AG04449 (cell line): Measurements from ENCODE around the gene CALHM6.
A peak's percentile ranks its signal among the peaks of the same experiment; 100 is the strongest.

Experiments used
- CTCF ChIA-PET: fragments of 350-600 bp; formaldehyde crosslinking; extraction: SDS; loops from one replicate; lab custom pipeline; 2021; ENCODE audit warnings: antibody characterized with exemption; lab: Yijun Ruan, JAX
- POLR2A ChIA-PET: fragments of 400-600, 350-600 bp; formaldehyde crosslinking; extraction: SDS; loops from one replicate; lab custom pipeline; 2020; ENCODE audit warnings: antibody characterized with exemption, inconsistent platforms; lab: Yijun Ruan, JAX
- DNase-seq: peaks from one replicate; pipeline ENCODE4 v3.0.0-alpha.2; 2010; ENCODE audit warnings: low read depth, low spot score
- H3K4me3 ChIP-seq: 2 replicates; pipeline ENCODE4 v1.5.1; 2011; ENCODE audit warnings: low read depth, mild to moderate bottlenecking, control low read depth, low read length
- CTCF ChIP-seq: IDR thresholded peaks from one replicate; pipeline ENCODE4 v1.5.1; 2011; ENCODE audit warnings: mild to moderate bottlenecking, moderate library complexity, low read length, control low read depth, inconsistent platforms; ENCODE audit not compliant: insufficient read depth; ENCODE audit errors: missing control alignments

CALHM6 gene

GRCh38 chr6:116471531-116471930 is 10.4 kb downstream of the CALHM6 start:
- TF ChIP-seq CTCF: no peak
- ChIA-PET CTCF (no interaction called here), POLR2A (no interaction called here)
- H3K4me3 ChIP-seq: no peak overlapping the region
- no peak for DNase-seq

GRCh38 chr6:116472706-116473105 is 11.5 kb downstream of the CALHM6 start:
- no peak overlapping the region for H3K4me3 ChIP-seq
- DNase-seq: peak; percentile 28
- ChIA-PET CTCF (interaction anchor here (1.0 kb wide), 1 partner anchor 204 kb away, joined by 4 read pairs; no protein-coding TSS in a partner anchor), POLR2A (no interaction called here)
- no peak for TF ChIP-seq CTCF

- ChIA-PET POLR2A (no interaction called here), CTCF (interaction anchor here (1.5 kb wide), 1 partner anchor 36 kb away, joined by 5 read pairs; the partner anchor contains the start of gene CALHM5)
- no peak overlapping the region for H3K4me3 ChIP-seq
- no peak for DNase-seq
- TF ChIP-seq CTCF: no peak
Measured at GRCh38 chr6:116475141-116475540, 14.0 kb downstream of the CALHM6 start.

GRCh38 chr6:116476002-116476678 is 15.0 kb downstream of the CALHM6 start:
- TF ChIP-seq CTCF: no peak
- ChIA-PET POLR2A (no interaction called here), CTCF (no interaction called here)
- H3K4me3 ChIP-seq: no peak overlapping the region
- DNase-seq: no peak

- TF ChIP-seq CTCF: no peak
- H3K4me3 ChIP-seq: no peak overlapping the region
- ChIA-PET POLR2A (no interaction called here), CTCF (interaction anchor here (0.6 to 1.0 kb wide), 2 partner anchors 9 to 29 kb away, joined by 3 to 4 read pairs; partner anchors contain the start of gene CALHM5)
- DNase-seq: no peak
Measured at GRCh38 chr6:116482780-116483179, 21.6 kb downstream of the CALHM6 start.

GRCh38 chr6:116483616-116484015 is 22.4 kb downstream of the CALHM6 start:
- POLR2A ChIA-PET: no interaction called here
- TF ChIP-seq CTCF: no peak
- CTCF ChIA-PET: interaction anchor here (0.6 to 1.0 kb wide), 2 partner anchors 10 to 28 kb away, joined by 3 to 4 read pairs; partner anchors contain the start of gene CALHM5
- no peak for DNase-seq
- no peak overlapping the region for H3K4me3 ChIP-seq
